GM19025 (cell line): ENCODE data around the gene TMEM121.

Experiments used
- ATAC-seq: cut with Tn5 transposase; IDR thresholded peaks from one replicate; pipeline ENCODE4 v1.9.1; 2021; ENCODE audit warnings: mild to moderate bottlenecking, low read depth, moderate library complexity; ENCODE audit not compliant: unreplicated experiment

The TMEM121 gene

DNA sequence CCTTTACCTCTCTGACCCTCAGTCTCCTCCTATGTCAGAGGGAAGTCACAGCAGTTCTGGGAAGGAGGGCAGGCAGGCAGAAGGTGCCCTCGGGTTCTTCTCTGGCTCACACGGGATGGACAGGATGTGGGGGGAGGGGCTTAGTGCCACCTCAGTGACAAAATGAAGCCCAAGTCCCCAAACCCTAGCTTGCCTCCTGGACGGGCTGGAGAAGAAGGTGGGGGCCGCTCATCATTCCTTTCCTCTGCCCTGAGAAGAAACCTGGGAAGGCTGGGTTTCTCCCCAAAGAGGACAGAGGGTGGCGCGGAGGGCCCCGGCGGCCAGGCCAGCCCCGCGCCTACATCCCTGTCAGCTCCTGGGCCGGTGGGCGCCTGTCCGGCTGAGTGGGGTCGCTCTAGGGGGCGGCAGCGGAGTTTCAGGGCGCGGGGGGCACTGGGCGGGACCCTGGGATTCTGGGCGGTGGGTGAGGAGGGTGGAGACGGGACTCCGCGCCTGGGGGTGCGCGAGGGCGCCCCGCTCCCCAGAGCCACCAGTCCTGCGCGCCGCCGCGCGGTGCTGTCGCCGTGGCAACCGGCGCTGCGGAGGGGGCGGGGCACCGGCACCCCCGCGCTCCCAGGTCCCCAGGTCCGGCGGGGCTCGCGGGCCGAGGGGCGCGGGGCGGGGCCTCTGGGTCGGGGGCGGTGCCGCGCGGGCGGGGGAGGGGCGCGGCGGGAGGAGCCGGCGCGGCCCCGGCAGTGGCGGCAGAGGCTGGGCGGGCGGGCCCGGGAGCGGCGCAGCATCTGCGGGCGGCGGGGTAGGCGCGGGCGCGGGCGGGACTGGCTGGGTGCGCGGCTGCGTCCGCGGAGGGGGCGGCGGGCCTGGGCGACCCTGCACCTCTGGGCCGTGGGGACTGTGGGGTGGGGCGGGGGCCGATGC is at the start of gene TMEM121:
Gene TMEM121, plus strand, starts transcription at position 723 of the 915 bp plus-strand sequence. CDS start 2,252 bp downstream, outside the sequence.
- ATAC-seq = no peak

- no peak for ATAC-seq
These were observed 49.3 kb upstream of the TMEM121 start for GRCh38 chr14:105476831-105477659.

GRCh38 chr14:105477660-105478397 is 48.6 kb upstream of the TMEM121 start:
- no peak for ATAC-seq

- ATAC-seq = no peak
These were observed 47.8 kb upstream of the TMEM121 start for GRCh38 chr14:105478398-105479251.

- no peak for ATAC-seq
These were observed 46.8 kb upstream of the TMEM121 start for GRCh38 chr14:105479431-105480158.

DNA sequence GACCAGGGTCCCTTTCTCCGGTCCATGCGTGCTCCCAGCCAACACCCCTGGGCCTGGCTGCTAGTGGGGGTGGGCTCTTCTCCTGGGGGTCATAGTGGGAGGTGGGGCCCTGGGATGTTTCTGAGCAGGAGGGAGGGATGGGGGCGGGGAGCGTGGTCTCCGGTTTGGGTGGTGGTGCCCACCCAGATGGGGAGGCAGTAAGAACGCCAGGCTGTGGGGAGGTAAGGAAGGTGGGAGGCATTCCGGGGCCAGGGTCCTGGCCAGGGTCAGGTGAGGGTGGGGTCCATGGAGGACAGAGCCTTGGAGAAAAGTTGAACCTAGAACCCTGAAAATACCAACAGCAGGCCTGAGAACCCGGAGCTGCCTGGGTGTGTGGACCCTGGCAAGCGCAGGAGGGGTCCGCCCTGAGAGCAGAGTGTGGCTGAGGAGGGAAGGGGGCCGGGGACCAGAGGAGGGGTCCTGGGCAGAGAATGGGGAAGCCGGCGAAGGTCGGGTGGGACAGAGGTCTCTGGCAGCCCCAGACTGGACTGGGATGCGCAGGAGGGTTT is 46.1 kb upstream of the TMEM121 start:
- no peak for ATAC-seq

DNA sequence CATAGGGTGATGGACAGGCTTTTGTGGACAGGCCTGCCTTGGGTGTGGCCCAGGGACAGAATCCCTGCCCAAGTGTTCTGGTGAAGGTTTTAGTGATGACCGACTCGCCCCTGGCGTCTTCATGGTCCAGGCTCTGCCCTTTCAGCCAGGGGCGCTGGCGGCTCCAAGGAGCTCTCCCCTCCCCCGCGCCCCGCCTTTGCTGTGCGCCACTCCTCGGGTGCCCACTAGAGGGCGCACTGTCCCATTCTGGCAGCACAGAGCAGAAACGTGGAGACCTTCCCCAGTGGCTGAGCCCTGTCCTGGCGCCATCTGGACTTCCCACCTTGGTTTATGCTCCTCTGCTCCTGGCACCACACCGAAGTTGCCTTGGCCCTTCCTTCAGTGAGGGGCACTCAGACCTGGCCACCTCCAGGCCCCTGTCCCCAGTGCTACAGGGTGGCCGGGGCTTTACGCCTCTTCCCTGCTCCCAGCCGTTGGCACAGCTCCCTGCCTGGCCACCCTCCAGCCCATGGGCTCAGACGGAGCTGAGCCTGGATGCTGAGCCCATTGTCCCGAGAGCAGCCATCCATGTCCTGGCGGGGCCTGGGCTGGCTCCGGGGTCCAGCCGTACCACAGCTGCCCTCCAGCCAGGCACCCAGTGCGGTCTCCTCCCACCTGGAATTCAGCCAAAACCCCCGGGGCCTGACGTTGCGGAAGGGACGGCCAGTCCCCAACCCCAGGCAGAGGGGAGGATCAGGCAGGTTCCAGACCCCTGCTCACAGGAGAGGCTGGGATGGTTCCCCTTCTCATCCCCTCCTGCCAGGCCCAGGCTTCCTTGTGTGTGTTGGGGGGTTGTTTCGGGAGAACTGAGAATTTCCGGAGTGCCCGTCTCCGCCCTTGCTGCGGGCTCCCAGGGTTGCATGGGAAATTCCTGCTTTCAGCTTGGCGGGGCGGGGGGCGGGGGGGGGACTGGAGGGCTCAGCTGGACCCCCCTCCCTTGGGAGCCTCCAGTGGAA is 45.3 kb upstream of the TMEM121 start:
- no peak for ATAC-seq

GRCh38 chr14:105481886-105482457 is 44.4 kb upstream of the TMEM121 start:
- ATAC-seq = peak; percentile 48

- ATAC-seq = no peak
These were observed 43.8 kb upstream of the TMEM121 start for GRCh38 chr14:105482486-105483110.

GRCh38 chr14:105483300-105484068 is 42.9 kb upstream of the TMEM121 start:
- no peak for ATAC-seq

- no peak for ATAC-seq
These were observed 42.0 kb upstream of the TMEM121 start for GRCh38 chr14:105484069-105484996.

DNA sequence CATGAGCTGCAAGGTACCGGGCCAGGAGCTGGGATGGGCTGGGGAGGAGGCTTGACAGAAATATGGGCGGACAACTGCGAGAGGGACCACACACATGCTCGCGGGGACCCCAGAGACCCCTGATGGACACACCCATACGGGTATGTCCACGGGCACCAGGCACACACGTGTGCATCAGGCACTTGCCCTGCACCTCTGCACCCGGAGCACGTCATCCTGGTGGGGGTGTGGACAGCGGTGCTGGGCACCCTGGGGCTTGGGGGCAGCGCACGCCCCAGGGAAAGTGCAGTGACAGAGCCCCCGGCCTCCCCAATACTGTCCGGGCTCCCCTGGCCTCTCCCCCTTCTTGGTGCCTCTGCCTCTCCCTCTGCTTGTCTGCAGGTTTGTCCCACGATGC is 41.4 kb upstream of the TMEM121 start:
- no peak for ATAC-seq

- no peak for ATAC-seq
These were observed 40.6 kb upstream of the TMEM121 start for GRCh38 chr14:105485739-105486162.

DNA sequence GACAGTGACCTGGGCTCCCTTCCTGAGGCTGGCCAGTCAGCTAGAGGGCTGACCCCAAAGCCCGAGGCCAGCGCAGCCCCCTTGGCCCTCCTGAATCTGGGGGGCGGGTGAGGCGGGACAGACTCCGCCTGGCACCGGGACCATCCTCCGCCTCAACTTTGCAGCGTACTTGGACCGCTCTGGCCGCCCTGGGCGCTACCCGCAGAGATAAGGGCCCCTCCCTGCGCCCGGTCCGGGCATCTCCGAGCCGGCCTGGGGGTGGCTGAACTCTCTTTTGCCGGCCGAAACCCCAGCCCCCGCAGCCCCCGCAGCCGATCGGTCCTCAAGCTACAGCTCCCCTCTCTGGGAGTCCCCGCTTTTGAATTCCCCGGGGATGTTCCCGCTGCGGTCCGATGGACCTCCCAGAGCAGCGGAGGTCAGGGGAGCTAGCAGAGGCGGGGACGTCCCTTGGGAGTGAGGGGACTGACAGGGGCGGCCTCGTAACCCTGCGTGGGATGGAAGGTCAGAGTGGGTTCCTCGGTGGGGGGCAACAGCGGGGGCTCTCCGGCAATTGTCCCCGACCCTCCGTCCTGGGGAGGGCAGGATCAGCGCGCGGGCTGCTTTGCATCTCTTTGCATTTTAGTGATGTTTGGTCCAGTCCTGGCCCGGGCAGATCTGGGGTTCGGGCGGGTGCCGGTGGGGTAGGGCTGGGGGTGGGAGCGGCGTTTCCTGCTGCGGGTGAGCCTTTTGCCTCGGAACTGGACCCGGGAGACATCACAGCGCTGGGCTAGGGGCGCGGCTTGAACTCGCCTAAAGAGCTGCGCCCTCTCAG is 40.0 kb upstream of the TMEM121 start, which contains the start of gene CRIP1:
Gene CRIP1, plus strand, starts transcription at position 724 of the 811 bp plus-strand sequence. CDS start 374 bp downstream, outside the sequence.
- ATAC-seq = no peak
